Measurements from ENCODE around the gene BBS12. TPM values are rescaled to one million over a fixed set of nuclear protein-coding genes. Genes with fewer than 3 reads are reported as not detected.

The BBS12 gene
- total and polyA plus RNA-seq, 2 donors (not counting 1 experiment from before 2014, with no cell fraction given): 0.25 to 3.4 TPM

DNA sequence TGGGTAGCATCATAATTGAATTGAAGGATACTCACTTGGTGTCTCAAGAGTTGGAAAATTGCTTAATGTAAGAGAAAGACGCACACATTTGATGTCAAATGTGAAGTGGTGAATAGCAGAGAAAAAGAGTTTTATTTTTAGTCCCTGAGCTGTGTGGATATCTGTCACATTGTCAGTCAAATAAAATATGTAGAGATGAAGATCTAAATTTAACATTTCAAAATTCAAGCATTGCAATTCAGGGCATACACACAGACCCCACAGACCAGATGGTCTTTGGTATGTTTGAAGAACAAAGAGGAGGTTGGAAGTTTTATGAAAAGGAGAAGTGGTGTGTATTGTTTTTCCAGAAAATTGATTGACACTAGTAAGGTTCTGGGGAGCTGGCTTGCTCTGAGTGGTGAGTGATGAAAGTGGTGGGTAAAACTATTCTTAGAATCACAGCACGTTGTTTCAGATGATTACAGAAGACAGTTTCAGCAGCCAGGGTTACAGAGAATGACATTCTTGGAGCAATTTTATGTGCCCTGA is 44.9 kb upstream of the BBS12 start:
- Histone ChIP-seq H3K4me3 (ENCODE audit: control extremely low read depth in 1 of 5, extremely low read depth in 1 of 5, insufficient read depth in 1 of 5, low read depth in 2 of 5, low read length in 4 of 5) (no peak overlapping the region), H3K27me3 (replicated peaks in 1 of 4; ENCODE audit: control extremely low read depth in 1 of 4, control insufficient read depth in 3 of 4, insufficient read depth in 4 of 4, low read length in 3 of 4) (peaks cover 0 to 7% (median 4%) of the 10 kb centered on the region in 4 experiments), H3K9ac (ENCODE audit: low read length) (no peak overlapping the region), H3K4me1 (ENCODE audit: control insufficient read depth in 2 of 2, insufficient read depth in 2 of 2, low read length in 2 of 2) (no peaks in the 10 kb centered on the region), H2AFZ (ENCODE audit: insufficient read depth, low read depth, low read length, poor library complexity, severe bottlenecking) (no peak overlapping the region), H4K20me1 (ENCODE audit: control insufficient read depth, insufficient read depth, low read length, poor library complexity, severe bottlenecking) (no peaks in the 10 kb centered on the region), H3K9me3 (ENCODE audit: control extremely low read depth in 1 of 3, control insufficient read depth in 2 of 3, insufficient read depth in 1 of 3, low read length in 2 of 3) (no peaks in the 10 kb centered on the region), H3K27ac (ENCODE audit: low read length in 2 of 2) (no peak overlapping the region), H3K4me2 (replicated peaks; ENCODE audit: low read depth, low read length, poor library complexity, severe bottlenecking) (no peak overlapping the region), H3K79me2 (ENCODE audit: control insufficient read depth, insufficient read depth, low read length) (no peaks in the 10 kb centered on the region), H3K36me3 (replicated peaks in 1 of 2; ENCODE audit: control extremely low read depth in 1 of 2, control insufficient read depth in 1 of 2, extremely low read depth in 1 of 2, insufficient read depth in 2 of 2, low read length in 1 of 2) (no peaks in the 10 kb centered on the region)
- ChIA-PET POLR2A (no interaction called here), CTCF (no interaction called here)
- no peak overlapping the region for H3K27ac Mint-ChIP-seq
- H3K9me3 Mint-ChIP-seq (ENCODE audit: insufficient read depth): no peaks in the 10 kb centered on the region
- H3K27me3 Mint-ChIP-seq: peaks cover 15% of the 10 kb centered on the region
- intact Hi-C loops (cut with micrococcal nuclease): no loop called here
- ATAC-seq (ENCODE audit: low read depth) (no peak), DNase-seq (no peak)
- 20% methylated on average over 1 of the region's 2 CpGs for WGBS (ENCODE audit: insufficient coverage)
- no peaks in the 10 kb centered on the region for H3K4me1 Mint-ChIP-seq
- H3K4me3 Mint-ChIP-seq: no peak overlapping the region
- TF ChIP-seq EZH2 (IDR thresholded peaks at IDR 0.05; ENCODE audit: borderline replicate concordance, insufficient read depth, low read depth, low read length, poor library complexity, severe bottlenecking): no peak
- TF ChIP-seq, protein P1, sequence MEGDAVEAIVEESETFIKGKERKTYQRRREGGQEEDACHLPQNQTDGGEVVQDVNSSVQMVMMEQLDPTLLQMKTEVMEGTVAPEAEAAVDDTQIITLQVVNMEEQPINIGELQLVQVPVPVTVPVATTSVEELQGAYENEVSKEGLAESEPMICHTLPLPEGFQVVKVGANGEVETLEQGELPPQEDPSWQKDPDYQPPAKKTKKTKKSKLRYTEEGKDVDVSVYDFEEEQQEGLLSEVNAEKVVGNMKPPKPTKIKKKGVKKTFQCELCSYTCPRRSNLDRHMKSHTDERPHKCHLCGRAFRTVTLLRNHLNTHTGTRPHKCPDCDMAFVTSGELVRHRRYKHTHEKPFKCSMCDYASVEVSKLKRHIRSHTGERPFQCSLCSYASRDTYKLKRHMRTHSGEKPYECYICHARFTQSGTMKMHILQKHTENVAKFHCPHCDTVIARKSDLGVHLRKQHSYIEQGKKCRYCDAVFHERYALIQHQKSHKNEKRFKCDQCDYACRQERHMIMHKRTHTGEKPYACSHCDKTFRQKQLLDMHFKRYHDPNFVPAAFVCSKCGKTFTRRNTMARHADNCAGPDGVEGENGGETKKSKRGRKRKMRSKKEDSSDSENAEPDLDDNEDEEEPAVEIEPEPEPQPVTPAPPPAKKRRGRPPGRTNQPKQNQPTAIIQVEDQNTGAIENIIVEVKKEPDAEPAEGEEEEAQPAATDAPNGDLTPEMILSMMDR (IDR thresholded peaks at IDR 0.05): no peak

DNA sequence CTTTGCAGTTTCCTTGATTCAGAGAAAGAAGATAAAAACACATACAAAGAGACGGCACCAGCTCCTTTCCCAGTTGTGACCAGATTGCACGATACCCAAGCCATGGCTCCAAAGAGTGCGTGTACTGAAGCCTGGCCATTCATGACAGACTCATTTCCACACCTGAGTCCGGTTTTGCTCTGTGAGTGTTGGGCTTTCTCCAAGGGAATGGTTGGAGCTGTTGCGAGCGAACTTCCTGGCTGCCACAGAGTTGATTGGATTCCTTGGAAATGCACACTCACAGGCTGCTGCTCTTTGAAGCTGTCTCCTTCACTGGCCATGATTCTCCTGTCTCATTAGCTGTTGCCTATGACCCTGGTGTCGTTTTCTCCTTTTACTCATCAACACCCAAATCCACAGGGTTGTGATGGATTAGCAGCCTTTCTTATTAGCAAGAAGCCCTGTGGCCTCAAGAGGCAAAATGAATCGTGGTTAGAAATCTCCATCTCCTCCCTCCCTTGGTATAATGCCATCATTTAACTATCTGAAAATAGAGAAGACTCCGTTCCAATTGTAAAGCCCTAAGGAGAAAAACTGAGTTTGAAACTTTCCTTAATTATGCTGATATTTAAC is 43.9 kb upstream of the BBS12 start:
- peaks cover 0 to 7% (median 4%) of the 10 kb centered on the region in 4 experiments for H3K27me3 ChIP-seq (replicated peaks in 1 of 4; ENCODE audit: control extremely low read depth in 1 of 4, control insufficient read depth in 3 of 4, insufficient read depth in 4 of 4, low read length in 3 of 4)
- TF ChIP-seq, protein P1 (IDR thresholded peaks at IDR 0.05): no peak
- TF ChIP-seq EZH2 (IDR thresholded peaks at IDR 0.05; ENCODE audit: borderline replicate concordance, insufficient read depth, low read depth, low read length, poor library complexity, severe bottlenecking): no peak
- H3K36me3 ChIP-seq (replicated peaks in 1 of 2; ENCODE audit: control extremely low read depth in 1 of 2, control insufficient read depth in 1 of 2, extremely low read depth in 1 of 2, insufficient read depth in 2 of 2, low read length in 1 of 2): no peaks in the 10 kb centered on the region
- H3K4me2 ChIP-seq (replicated peaks; ENCODE audit: low read depth, low read length, poor library complexity, severe bottlenecking): no peak overlapping the region
- Mint-ChIP-seq H3K9me3 (ENCODE audit: insufficient read depth) (no peaks in the 10 kb centered on the region), H3K27me3 (peaks cover 16% of the 10 kb centered on the region), H3K27ac (no peak overlapping the region), H3K4me1 (no peaks in the 10 kb centered on the region), H3K4me3 (no peak overlapping the region)
- H4K20me1 ChIP-seq (ENCODE audit: control insufficient read depth, insufficient read depth, low read length, poor library complexity, severe bottlenecking): no peaks in the 10 kb centered on the region
- H3K4me3 ChIP-seq (ENCODE audit: control extremely low read depth in 1 of 5, extremely low read depth in 1 of 5, insufficient read depth in 1 of 5, low read depth in 2 of 5, low read length in 4 of 5): no peak overlapping the region
- no peak overlapping the region for H3K9ac ChIP-seq (ENCODE audit: low read length)
- POLR2A ChIA-PET: no interaction called here
- CTCF ChIA-PET: no interaction called here
- no peak overlapping the region for H2AFZ ChIP-seq (ENCODE audit: insufficient read depth, low read depth, low read length, poor library complexity, severe bottlenecking)
- no peaks in the 10 kb centered on the region for H3K9me3 ChIP-seq (ENCODE audit: control extremely low read depth in 1 of 3, control insufficient read depth in 2 of 3, insufficient read depth in 1 of 3, low read length in 2 of 3)
- WGBS (ENCODE audit: insufficient coverage): 97% methylated on average over 6 of the region's 9 CpGs
- ATAC-seq (ENCODE audit: low read depth): no peak
- H3K79me2 ChIP-seq (ENCODE audit: control insufficient read depth, insufficient read depth, low read length): no peaks in the 10 kb centered on the region
- DNase-seq: no peak
- no peaks in the 10 kb centered on the region for H3K4me1 ChIP-seq (ENCODE audit: control insufficient read depth in 2 of 2, insufficient read depth in 2 of 2, low read length in 2 of 2)
- intact Hi-C loops (cut with micrococcal nuclease): no loop called here
- no peak overlapping the region for H3K27ac ChIP-seq (ENCODE audit: low read length in 2 of 2)

All from B cell (primary cell).